GM12892 (cell line): ENCODE results near the gene CRY2.

Experiments used
- POLR2A ChIP-seq: IDR thresholded peaks from 2 replicates; pipeline ENCODE4 v1.6.1; 2011; ENCODE audit warnings: low read depth, low read length, control low read depth
- POLR2AphosphoS5 ChIP-seq: IDR thresholded peaks from 2 replicates; pipeline ENCODE4 v1.6.1; 2011; ENCODE audit warnings: low read depth, low read length, control low read depth
- TAF1 ChIP-seq: IDR thresholded peaks from 2 replicates; pipeline ENCODE4 v1.6.1; 2011; ENCODE audit warnings: low read depth, mild to moderate bottlenecking, control low read depth, low read length, borderline replicate concordance

DNA sequence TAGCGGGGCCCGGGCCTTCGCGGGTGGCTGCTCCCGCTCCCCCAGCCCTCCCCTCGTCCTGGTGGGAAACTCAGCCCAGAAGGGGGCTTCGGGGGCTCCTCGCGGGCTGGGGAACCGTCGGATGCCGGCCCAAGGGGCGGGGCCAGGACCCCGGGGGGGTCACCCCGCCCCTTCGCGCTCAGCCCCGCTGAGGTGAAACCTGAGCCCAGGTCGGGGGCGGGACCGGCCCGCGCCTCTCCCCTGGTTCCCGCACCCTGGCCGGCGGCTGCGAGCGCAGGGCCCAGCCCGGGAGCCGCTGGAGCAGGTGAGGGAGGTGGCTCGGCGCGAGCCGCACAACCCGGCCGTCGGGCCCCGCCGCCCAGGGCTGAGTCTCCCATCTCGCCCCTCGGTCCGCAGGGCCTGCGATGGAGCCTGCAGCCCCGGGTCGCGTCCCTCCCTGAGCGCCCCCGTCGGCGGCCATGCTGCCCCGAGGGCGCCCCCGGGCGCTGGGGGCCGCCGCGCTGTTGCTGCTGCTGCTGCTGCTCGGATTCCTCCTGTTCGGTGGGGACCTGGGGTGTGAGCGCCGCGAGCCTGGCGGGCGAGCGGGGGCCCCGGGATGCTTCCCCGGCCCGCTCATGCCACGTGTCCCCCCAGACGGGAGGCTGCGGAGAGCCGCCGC lies 75.3 kb downstream of the CRY2 start, which contains the start of gene LARGE2:
- TF ChIP-seq POLR2AphosphoS5 (no peak), POLR2A (no peak), TAF1 (no peak)
